Fibroblast of lung (primary cell): ENCODE measurements around the gene NT5C1B. TPM values are rescaled to one million over a fixed set of nuclear protein-coding genes. Genes with fewer than 3 reads are reported as not detected.

Source experiments
- DNase-seq, 2 donors: peaks; one replicate each; pipeline versions ENCODE4 v3.0.0 to v3.0.0-alpha.2; 2010; ENCODE audit warnings: low read depth in 2 of 2
- H2AFZ ChIP-seq: 2 replicates; pipeline ENCODE4 v1.5.1; 2012; ENCODE audit warnings: low read length, control low read depth, inconsistent platforms
- H3K27ac ChIP-seq: 2 replicates; pipeline ENCODE4 v1.5.1; 2011; ENCODE audit warnings: low read length, control low read depth; ENCODE audit not compliant: insufficient read depth
- H3K27me3 ChIP-seq: 2 replicates; pipeline ENCODE4 v1.5.1; 2011; ENCODE audit warnings: mild to moderate bottlenecking, low read length; ENCODE audit not compliant: control insufficient read depth, insufficient read depth
- H3K36me3 ChIP-seq: 2 replicates; pipeline ENCODE4 v1.5.1; 2011; ENCODE audit warnings: low read length; ENCODE audit not compliant: control insufficient read depth, insufficient read depth
- H3K4me1 ChIP-seq: 2 replicates; pipeline ENCODE4 v1.5.1; 2011; ENCODE audit warnings: low read length; ENCODE audit not compliant: control insufficient read depth, insufficient read depth; ENCODE audit errors: extremely low read depth
- H3K4me2 ChIP-seq: 2 replicates; pipeline ENCODE4 v1.5.1; 2011; ENCODE audit warnings: low read length, control low read depth; ENCODE audit not compliant: insufficient read depth; ENCODE audit errors: extremely low read depth
- H3K4me3 ChIP-seq, 4 experiments: fragments of 200-600 bp in 1 of 4; sonication (generic) in 1 of 4; replicated peaks in 1 of 4; 2 replicates each; pipeline ENCODE4 v1.5.1; 2011 to 2016; ENCODE audit warnings: low read length in 4 of 4, low read depth in 3 of 4, mild to moderate bottlenecking in 3 of 4, control low read depth in 2 of 4, inconsistent platforms in 1 of 4, mixed read lengths in 1 of 4; ENCODE audit not compliant: insufficient read depth in 1 of 4; ENCODE audit errors: control extremely low read depth in 1 of 4
- H3K79me2 ChIP-seq: 2 replicates; pipeline ENCODE4 v1.5.1; 2012; ENCODE audit warnings: mild to moderate bottlenecking, low read length, inconsistent platforms; ENCODE audit not compliant: control insufficient read depth, insufficient read depth
- H3K9ac ChIP-seq: 2 replicates; pipeline ENCODE4 v1.5.1; 2011; ENCODE audit warnings: mild to moderate bottlenecking, low read length, control low read depth; ENCODE audit not compliant: insufficient read depth
- H3K9me3 ChIP-seq: 2 replicates; pipeline ENCODE4 v1.5.1; 2012; ENCODE audit warnings: low read depth, low read length; ENCODE audit not compliant: control insufficient read depth, insufficient read depth
- H4K20me1 ChIP-seq: 2 replicates; pipeline ENCODE4 v1.5.1; 2011; ENCODE audit warnings: low read length; ENCODE audit not compliant: control insufficient read depth, insufficient read depth; ENCODE audit errors: extremely low read depth
- CTCF ChIP-seq, 2 donors: IDR thresholded peaks in 1 of 2; conservative IDR thresholded peaks in 1 of 2; 1 replicate in 1 of 2; 2 replicates in 1 of 2; pipeline ENCODE4 v1.5.1; 2011 to 2012; ENCODE audit warnings: low read length in 2 of 2, control low read depth in 1 of 2, inconsistent platforms in 1 of 2, low read depth in 1 of 2, mild to moderate bottlenecking in 1 of 2
- EZH2 ChIP-seq: IDR thresholded peaks from 2 replicates; pipeline ENCODE4 v1.5.1; 2012; ENCODE audit warnings: low read length, control low read depth, mild to moderate bottlenecking; ENCODE audit errors: missing control alignments
- polyA plus RNA-seq, 2 donors: library from polyadenylated mRNA; depleted of rRNA in 1 of 2; stranded (reverse) in 1 of 2; unstranded in 1 of 2; fragments of >200 nt; gene quantifications; 2 replicates each; pipeline ENCODE4 v1.2.1, GENCODE V29; 2011 to 2012; ENCODE audit warnings: missing spikeins in 1 of 2
- total RNA-seq: library from RNA; depleted of rRNA; stranded (reverse); fragments of >200 nt; gene quantifications from 2 replicates; pipeline ENCODE4 v1.2.1, GENCODE V29; 2014

Gene NT5C1B
- total and polyA plus RNA-seq, 2 donors (not counting 1 experiment from before 2014, with no cell fraction given): not detected

- Histone ChIP-seq H3K79me2 (no peaks in the 10 kb centered on the region), H3K9ac (no peak overlapping the region), H3K27me3 (no peaks in the 10 kb centered on the region), H3K4me1 (peaks cover 10% of the 10 kb centered on the region), H3K4me3 (no peak overlapping the region), H4K20me1 (no peaks in the 10 kb centered on the region), H3K27ac (no peak overlapping the region), H3K9me3 (no peaks in the 10 kb centered on the region), H2AFZ (no peak overlapping the region), H3K4me2 (no peak overlapping the region), H3K36me3 (no peaks in the 10 kb centered on the region)
- peak; percentile 42 to 45 for DNase-seq
- TF ChIP-seq EZH2: no peak
- no peak for TF ChIP-seq CTCF (conservative IDR thresholded peaks at IDR 0.05 in 1 of 2, IDR thresholded peaks at IDR 0.05 in 1 of 2; ENCODE audit: low read depth in 1 of 2, low read length in 2 of 2)
Measured at GRCh38 chr2:18626958-18627650, 37.7 kb upstream of the NT5C1B start.

GRCh38 chr2:18626256-18626668 lies 36.9 kb upstream of the NT5C1B start:
- Histone ChIP-seq H3K9ac (no peak overlapping the region), H3K9me3 (no peaks in the 10 kb centered on the region), H3K36me3 (no peaks in the 10 kb centered on the region), H3K27me3 (no peaks in the 10 kb centered on the region), H3K4me1 (peaks cover 10% of the 10 kb centered on the region), H3K27ac (no peak overlapping the region), H3K79me2 (no peaks in the 10 kb centered on the region), H3K4me2 (no peak overlapping the region), H3K4me3 (no peak overlapping the region), H4K20me1 (no peaks in the 10 kb centered on the region), H2AFZ (no peak overlapping the region)
- TF ChIP-seq EZH2 (no peak), CTCF (conservative IDR thresholded peaks at IDR 0.05 in 1 of 2, IDR thresholded peaks at IDR 0.05 in 1 of 2; ENCODE audit: low read depth in 1 of 2, low read length in 2 of 2) (no peak)
- peak; percentile 34 to 66 for DNase-seq

- TF ChIP-seq CTCF (conservative IDR thresholded peaks at IDR 0.05 in 1 of 2, IDR thresholded peaks at IDR 0.05 in 1 of 2; ENCODE audit: low read depth in 1 of 2, low read length in 2 of 2) (no peak), EZH2 (no peak)
- no peaks in the 10 kb centered on the region for H4K20me1 ChIP-seq
- H3K36me3 ChIP-seq: no peaks in the 10 kb centered on the region
- DNase-seq: no peak
- H3K4me3 ChIP-seq: no peak overlapping the region
- no peak overlapping the region for H3K27ac ChIP-seq
- no peaks in the 10 kb centered on the region for H3K27me3 ChIP-seq
- H3K9ac ChIP-seq: no peak overlapping the region
- no peak overlapping the region for H3K4me2 ChIP-seq
- no peaks in the 10 kb centered on the region for H3K9me3 ChIP-seq
- H2AFZ ChIP-seq: no peak overlapping the region
- no peaks in the 10 kb centered on the region for H3K79me2 ChIP-seq
- peaks cover 6% of the 10 kb centered on the region for H3K4me1 ChIP-seq
Measured at GRCh38 chr2:18625563-18625962, 36.2 kb upstream of the NT5C1B start.
